ENCODE results near the gene ERCC1. TPM values are rescaled to one million over a fixed set of nuclear protein-coding genes. Genes with fewer than 3 reads are reported as not detected.
A peak's percentile ranks its signal among the peaks of the same experiment; 100 is the strongest.

The ERCC1 gene
- total RNA-seq, 3 donors from 2014 or later = 89.9 to 96.7 (median 91.2) TPM

DNA sequence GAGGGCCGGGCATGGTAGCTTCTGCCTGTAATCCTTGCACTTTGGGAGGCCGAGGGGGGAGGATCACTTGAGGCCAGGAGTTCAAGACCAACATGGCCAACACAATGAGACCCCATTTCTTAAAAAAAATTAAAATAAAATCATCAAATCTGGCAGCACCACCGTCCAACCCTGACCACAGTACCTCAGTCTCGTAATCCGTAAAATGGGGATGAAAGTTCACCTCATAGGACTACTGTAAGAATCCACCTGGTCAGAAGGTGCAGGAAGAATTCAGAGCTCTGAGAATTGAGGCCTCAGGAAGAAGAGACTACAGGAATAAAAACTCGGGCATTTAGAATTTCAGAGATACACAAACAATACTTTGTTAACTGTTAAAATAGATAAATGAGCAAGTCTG, 21.9 kb downstream of the ERCC1 start:
- DNase-seq (ENCODE audit: low spot score in 2 of 2) = no peak
- TF ChIP-seq POLR2AphosphoS5 (IDR thresholded peaks at IDR 0.05) = no peak
- TF ChIP-seq POLR2A (IDR thresholded peaks at IDR 0.05) = no peak
- TF ChIP-seq CTCF (IDR thresholded peaks at IDR 0.05) = no peak
- intact Hi-C loops (cut with DNase I; ENCODE audit: low total_unique reads) = no loop called here
- Histone ChIP-seq H3K9me3 (no peaks in the 10 kb centered on the region), H3K4me1 (peaks cover 8% of the 10 kb centered on the region in 2 donors), H3K27me3 (no peaks in the 10 kb centered on the region), H3K4me3 (no peak overlapping the region), H3K36me3 (no peaks in the 10 kb centered on the region), H3K27ac (peak overlapping the region; percentile 97 to 99)

DNA sequence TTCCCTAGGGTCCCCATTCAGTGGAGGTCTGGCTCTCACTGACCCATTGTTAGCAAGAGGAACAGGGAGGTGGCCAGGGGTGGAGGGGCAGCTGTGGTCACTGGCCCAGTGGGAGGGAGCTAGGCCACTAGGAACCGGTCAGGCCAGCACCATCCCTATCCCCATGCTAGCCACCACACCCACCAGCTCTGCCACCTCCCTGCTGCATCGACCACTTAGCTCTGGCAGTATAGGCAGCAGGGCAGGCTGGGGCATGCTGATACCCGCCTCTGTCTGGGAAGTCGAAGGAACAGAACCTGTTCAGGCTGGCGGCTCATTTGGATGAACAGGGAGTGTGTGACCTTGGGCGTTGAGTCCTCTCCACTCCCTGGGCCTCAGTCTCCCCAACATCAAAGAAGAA, 23.5 kb downstream of the ERCC1 start:
- Histone ChIP-seq H3K27me3 (no peaks in the 10 kb centered on the region), H3K4me3 (no peak overlapping the region), H3K4me1 (peaks cover 7 to 8% of the 10 kb centered on the region in 2 donors), H3K9me3 (no peaks in the 10 kb centered on the region), H3K36me3 (no peaks in the 10 kb centered on the region), H3K27ac (no peak overlapping the region)
- DNase-seq (ENCODE audit: low spot score in 2 of 2) = peak in 1 of 2 donors; percentile 71
- intact Hi-C loops (cut with DNase I; ENCODE audit: low total_unique reads) = no loop called here
- TF ChIP-seq POLR2A (IDR thresholded peaks at IDR 0.05) (no peak), CTCF (IDR thresholded peaks at IDR 0.05) (no peak), POLR2AphosphoS5 (IDR thresholded peaks at IDR 0.05) (no peak)

DNA sequence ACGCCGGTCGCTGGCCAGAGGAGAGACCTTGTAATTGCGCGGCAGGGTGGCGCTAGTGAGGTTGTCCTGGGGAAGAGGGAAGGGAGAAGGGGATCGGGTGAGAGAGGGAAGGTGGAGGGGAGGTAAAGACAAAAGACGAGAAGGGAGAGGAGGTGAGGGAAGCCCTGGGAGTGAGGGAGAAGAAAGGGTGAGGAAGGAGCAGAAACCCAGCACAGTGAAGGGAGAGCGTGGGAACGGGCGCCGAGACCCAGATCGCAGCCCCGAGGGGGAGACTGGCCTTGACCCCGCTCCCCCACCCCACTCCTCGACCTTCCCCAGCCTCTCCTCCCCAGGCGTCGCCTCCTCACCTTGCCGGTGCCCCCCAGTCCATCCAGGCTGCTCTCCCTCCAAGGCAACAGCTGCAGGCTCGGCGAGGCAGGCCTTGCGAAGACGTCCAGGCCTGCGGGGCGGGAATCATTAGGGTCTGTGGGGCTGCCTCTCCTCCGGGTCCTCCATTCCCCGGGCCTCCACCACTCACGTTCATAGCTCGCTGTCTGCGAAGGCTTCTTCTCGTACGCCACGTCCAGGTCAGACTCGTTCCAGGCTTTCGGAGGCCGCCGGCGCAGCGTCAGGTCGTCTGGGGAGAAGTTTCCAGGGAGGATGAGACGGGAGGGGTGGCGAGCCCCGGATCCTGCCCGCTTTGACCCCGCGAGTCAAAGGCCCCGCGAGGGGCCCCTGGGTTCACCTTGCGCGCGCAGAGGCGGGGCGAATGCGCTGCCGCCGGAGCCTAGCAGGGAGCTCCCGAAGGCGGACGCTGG, 27.7 kb downstream of the ERCC1 start:
- H3K36me3 ChIP-seq = no peaks in the 10 kb centered on the region

GRCh38 chr19:45391871-45392665, 31.6 kb downstream of the ERCC1 start:
- H3K9me3 ChIP-seq = no peaks in the 10 kb centered on the region
- DNase-seq (ENCODE audit: low spot score in 2 of 2) = no peak

More for the DNA sequence above, 27.7 kb downstream of the ERCC1 start:
- Histone ChIP-seq H3K4me3 (no peak overlapping the region), H3K27me3 (no peaks in the 10 kb centered on the region), H3K9me3 (no peaks in the 10 kb centered on the region), H3K4me1 (peaks cover 0 to 4% of the 10 kb centered on the region in 2 donors), H3K27ac (no peak overlapping the region)
- DNase-seq (ENCODE audit: low spot score in 2 of 2) = no peak
- TF ChIP-seq CTCF (IDR thresholded peaks at IDR 0.05) = no peak
- no peak for TF ChIP-seq POLR2A (IDR thresholded peaks at IDR 0.05)
- no peak for TF ChIP-seq POLR2AphosphoS5 (IDR thresholded peaks at IDR 0.05)
- intact Hi-C loops (cut with DNase I; ENCODE audit: low total_unique reads) = no loop called here

More at GRCh38 chr19:45391871-45392665, 31.6 kb downstream of the ERCC1 start:
- Histone ChIP-seq H3K27me3 (no peaks in the 10 kb centered on the region), H3K4me1 (no peaks in the 10 kb centered on the region), H3K36me3 (no peaks in the 10 kb centered on the region), H3K4me3 (no peak overlapping the region), H3K27ac (no peak overlapping the region)
- TF ChIP-seq CTCF (IDR thresholded peaks at IDR 0.05) = no peak
- no peak for TF ChIP-seq POLR2AphosphoS5 (IDR thresholded peaks at IDR 0.05)
- TF ChIP-seq POLR2A (IDR thresholded peaks at IDR 0.05) = no peak
- intact Hi-C loops (cut with DNase I; ENCODE audit: low total_unique reads) = no loop called here

All from breast epithelium (tissue), 4 donors.